ENCODE results near the gene DNM2.

GRCh38 chr19:10686661-10687517 lies 31.0 kb upstream of the DNM2 start:
- no peak for TF ChIP-seq POLR2A (IDR thresholded peaks at IDR 0.05)
- TF ChIP-seq, protein P1, sequence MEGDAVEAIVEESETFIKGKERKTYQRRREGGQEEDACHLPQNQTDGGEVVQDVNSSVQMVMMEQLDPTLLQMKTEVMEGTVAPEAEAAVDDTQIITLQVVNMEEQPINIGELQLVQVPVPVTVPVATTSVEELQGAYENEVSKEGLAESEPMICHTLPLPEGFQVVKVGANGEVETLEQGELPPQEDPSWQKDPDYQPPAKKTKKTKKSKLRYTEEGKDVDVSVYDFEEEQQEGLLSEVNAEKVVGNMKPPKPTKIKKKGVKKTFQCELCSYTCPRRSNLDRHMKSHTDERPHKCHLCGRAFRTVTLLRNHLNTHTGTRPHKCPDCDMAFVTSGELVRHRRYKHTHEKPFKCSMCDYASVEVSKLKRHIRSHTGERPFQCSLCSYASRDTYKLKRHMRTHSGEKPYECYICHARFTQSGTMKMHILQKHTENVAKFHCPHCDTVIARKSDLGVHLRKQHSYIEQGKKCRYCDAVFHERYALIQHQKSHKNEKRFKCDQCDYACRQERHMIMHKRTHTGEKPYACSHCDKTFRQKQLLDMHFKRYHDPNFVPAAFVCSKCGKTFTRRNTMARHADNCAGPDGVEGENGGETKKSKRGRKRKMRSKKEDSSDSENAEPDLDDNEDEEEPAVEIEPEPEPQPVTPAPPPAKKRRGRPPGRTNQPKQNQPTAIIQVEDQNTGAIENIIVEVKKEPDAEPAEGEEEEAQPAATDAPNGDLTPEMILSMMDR (IDR thresholded peaks at IDR 0.05), result no peak

Data from testis (tissue), 2 donors.